IMR-90 (cell line): ENCODE data around the gene LRRC72. TPM values are rescaled to one million over a fixed set of nuclear protein-coding genes. Genes with fewer than 3 reads are reported as not detected.

Experiments
- ATAC-seq: fragments of 200-7000 bp; cut with Tn5 transposase; 2 replicates; pipeline ENCODE4 v1.9.1; 2020; ENCODE audit warnings: low read depth, mild to moderate bottlenecking, moderate library complexity
- BruUV-seq: library from RNA; stranded (reverse); fragments of 400-500 nt; replicated peaks from 2 replicates; lab custom pipeline; 2021; lab: Mats Ljungman, UMichigan
- CTCF ChIA-PET: fragments of 300-600 bp; formaldehyde crosslinking; extraction: SDS; loops from one replicate; lab custom pipeline; 2021; ENCODE audit warnings: antibody characterized with exemption; lab: Yijun Ruan, JAX
- POLR2A ChIA-PET: fragments of 300-600 bp; sonication (Branson Sonifier 250); formaldehyde crosslinking; loops from one replicate; lab custom pipeline; 2022; ENCODE audit warnings: antibody characterized with exemption; ENCODE audit not compliant: unreplicated experiment; lab: Charles Lee
- DNase-seq: peaks from one replicate; pipeline ENCODE4 v3.0.0; 2013
- H2AFZ ChIP-seq: replicated peaks from 2 replicates; pipeline ENCODE3; 2013; ENCODE audit warnings: low read length, mild to moderate bottlenecking; ENCODE audit not compliant: poor library complexity
- H2AK5ac ChIP-seq: 2 replicates; pipeline ENCODE4 v1.6.1; 2013; ENCODE audit warnings: low read depth, low read length, inconsistent platforms
- H2AK9ac ChIP-seq: replicated peaks from 2 replicates; pipeline ENCODE3; 2013; ENCODE audit warnings: mild to moderate bottlenecking, low read depth, low read length, moderate library complexity; ENCODE audit not compliant: poor library complexity
- H2BK120ac ChIP-seq: 2 replicates; pipeline ENCODE4 v1.6.1; 2013; ENCODE audit warnings: low read depth, low read length, inconsistent platforms
- H2BK15ac ChIP-seq: 3 replicates; pipeline ENCODE4 v1.6.1; 2013; ENCODE audit warnings: low read depth, low read length, inconsistent platforms
- H2BK20ac ChIP-seq: 2 replicates; pipeline ENCODE4 v1.6.1; 2013; ENCODE audit warnings: low read depth, mild to moderate bottlenecking, inconsistent platforms, low read length, moderate library complexity
- H2BK5ac ChIP-seq: 2 replicates; pipeline ENCODE4 v1.6.1; 2013; ENCODE audit warnings: mild to moderate bottlenecking, low read depth, low read length, inconsistent platforms; ENCODE audit not compliant: poor library complexity, severe bottlenecking
- H3K14ac ChIP-seq: replicated peaks from 2 replicates; pipeline ENCODE4 v1.6.1; 2013; ENCODE audit warnings: low read depth, low read length, inconsistent platforms
- H3K18ac ChIP-seq: 2 replicates; pipeline ENCODE4 v1.6.1; 2013; ENCODE audit warnings: low read depth, low read length, control low read depth
- H3K23ac ChIP-seq: 2 replicates; pipeline ENCODE4 v1.6.1; 2013; ENCODE audit warnings: low read depth, low read length, inconsistent platforms
- H3K27ac ChIP-seq: 2 replicates; pipeline ENCODE4 v1.5.1; 2013; ENCODE audit warnings: mild to moderate bottlenecking, control low read depth, low read length; ENCODE audit not compliant: insufficient read depth
- H3K27me3 ChIP-seq: 2 replicates; pipeline ENCODE4 v1.6.1; 2013; ENCODE audit warnings: low read length; ENCODE audit not compliant: control insufficient read depth, insufficient read depth
- H3K36me3 ChIP-seq: 2 replicates; pipeline ENCODE4 v1.6.1; 2013; ENCODE audit warnings: low read length, mixed read lengths; ENCODE audit not compliant: control insufficient read depth, insufficient read depth
- H3K4ac ChIP-seq: 2 replicates; pipeline ENCODE4 v1.6.1; 2013; ENCODE audit warnings: low read depth, low read length, inconsistent platforms
- H3K4me1 ChIP-seq: 2 replicates; pipeline ENCODE4 v1.6.1; 2013; ENCODE audit warnings: low read length, mixed read lengths; ENCODE audit not compliant: control insufficient read depth, insufficient read depth
- H3K4me2 ChIP-seq: 2 replicates; pipeline ENCODE4 v1.6.1; 2013; ENCODE audit warnings: low read depth, mild to moderate bottlenecking, control low read depth, low read length, moderate library complexity
- H3K4me3 ChIP-seq: 2 replicates; pipeline ENCODE4 v1.5.1; 2013; ENCODE audit warnings: low read depth, mild to moderate bottlenecking, control low read depth, low read length, moderate library complexity; ENCODE audit not compliant: insufficient read depth
- H3K56ac ChIP-seq: 2 replicates; pipeline ENCODE4 v1.6.1; 2013; ENCODE audit warnings: low read length, inconsistent platforms; ENCODE audit not compliant: insufficient read depth; ENCODE audit errors: extremely low read depth
- H3K79me1 ChIP-seq, 2 experiments: 2 replicates each; pipeline ENCODE4 v1.6.1; 2013; ENCODE audit warnings: low read length in 2 of 2, inconsistent platforms in 1 of 2, low read depth in 1 of 2
- H3K9ac ChIP-seq: 2 replicates; pipeline ENCODE4 v1.6.1; 2013; ENCODE audit warnings: low read depth, low read length, control low read depth
- H3K9me1 ChIP-seq: 2 replicates; pipeline ENCODE4 v1.6.1; 2013; ENCODE audit warnings: low read length, inconsistent platforms; ENCODE audit not compliant: insufficient read depth
- H3K9me3 ChIP-seq: 2 replicates; pipeline ENCODE4 v1.6.1; 2013; ENCODE audit warnings: low read length; ENCODE audit not compliant: control insufficient read depth, insufficient read depth
- H4K20me1 ChIP-seq: 2 replicates; pipeline ENCODE4 v1.6.1; 2013; ENCODE audit warnings: low read length, inconsistent platforms; ENCODE audit not compliant: insufficient read depth
- H4K5ac ChIP-seq: 2 replicates; pipeline ENCODE4 v1.6.1; 2013; ENCODE audit warnings: mild to moderate bottlenecking, low read depth, low read length, control low read depth
- H4K8ac ChIP-seq, 2 experiments: 2 replicates each; pipeline ENCODE4 v1.6.1; 2013; ENCODE audit warnings: low read depth in 2 of 2, low read length in 2 of 2, control low read depth in 1 of 2, inconsistent platforms in 1 of 2
- H4K91ac ChIP-seq: 2 replicates; pipeline ENCODE4 v1.6.1; 2013; ENCODE audit warnings: low read depth, low read length, inconsistent platforms; ENCODE audit not compliant: insufficient read depth
- BHLHE40 ChIP-seq: fragments of 150-350 bp; IDR thresholded peaks from 2 replicates; pipeline ENCODE4 v1.6.1; 2016; ENCODE audit warnings: mild to moderate bottlenecking, low read depth, low read length
- CEBPB ChIP-seq: IDR thresholded peaks from 2 replicates; pipeline ENCODE4 v1.6.1; 2012; ENCODE audit warnings: low read depth, low read length, improper control_type of control experiment
- CHD1 ChIP-seq: IDR thresholded peaks from 2 replicates; pipeline ENCODE4 v1.6.1; 2012; ENCODE audit warnings: low read depth, low read length, improper control_type of control experiment
- FOS ChIP-seq: fragments of 150-350 bp; IDR thresholded peaks from 2 replicates; pipeline ENCODE4 v1.6.1; 2016; ENCODE audit warnings: low read depth, low read length
- MAFK ChIP-seq: IDR thresholded peaks from 2 replicates; pipeline ENCODE4 v1.6.1; 2012; ENCODE audit warnings: low read depth, low read length, improper control_type of control experiment
- MAZ ChIP-seq: IDR thresholded peaks from 2 replicates; pipeline ENCODE4 v1.6.1; 2012; ENCODE audit warnings: low read depth, mild to moderate bottlenecking, low read length, improper control_type of control experiment, moderate library complexity, borderline replicate concordance
- MXI1 ChIP-seq: IDR thresholded peaks from 2 replicates; pipeline ENCODE4 v1.6.1; 2012; ENCODE audit warnings: low read depth, mild to moderate bottlenecking, low read length, moderate library complexity, borderline replicate concordance
- NFE2L2 ChIP-seq: fragments of 150-350 bp; IDR thresholded peaks from 2 replicates; pipeline ENCODE4 v1.6.1; 2016; ENCODE audit warnings: low read depth, mild to moderate bottlenecking, low read length
- POLR2A ChIP-seq: IDR thresholded peaks from 2 replicates; pipeline ENCODE4 v1.6.1; 2012; ENCODE audit warnings: mild to moderate bottlenecking, low read depth, low read length
- RAD21 ChIP-seq: IDR thresholded peaks from 2 replicates; pipeline ENCODE4 v1.6.1; 2012; ENCODE audit warnings: low read length, improper control_type of control experiment
- RCOR1 ChIP-seq: IDR thresholded peaks from 2 replicates; pipeline ENCODE4 v1.6.1; 2012; ENCODE audit warnings: mild to moderate bottlenecking, low read length, improper control_type of control experiment; ENCODE audit not compliant: insufficient replicate concordance
- RFX5 ChIP-seq: IDR thresholded peaks from 2 replicates; pipeline ENCODE4 v1.8.0; 2012; ENCODE audit warnings: low read depth, mild to moderate bottlenecking, low read length, moderate library complexity
- SMC3 ChIP-seq: fragments of 150-350 bp; IDR thresholded peaks from 2 replicates; pipeline ENCODE4 v1.6.1; 2016; ENCODE audit warnings: low read depth, mild to moderate bottlenecking, antibody characterized with exemption, low read length, moderate library complexity
- WGBS, 2 experiments: methylation state at CpG; one replicate each; pipeline versions ENCODE4 v1.1.5 to v1.1.7; 2013; ENCODE audit warnings: missing lambda C conversion rate in 2 of 2; ENCODE audit not compliant: insufficient read length in 1 of 2; ENCODE audit errors: extremely low coverage in 2 of 2; 5-methylcytosine and 5-hydroxymethylcytosine counted together
- dilution Hi-C: fragments of 300-500 bp; cut with HindIII; formaldehyde crosslinking; loops from one replicate; pipeline ENCODE4 v1.14.3; 2018; ENCODE audit warnings: low sequenced_read_pairs; ENCODE audit not compliant: unreplicated experiment
- in situ Hi-C: fragments of 300-500 bp; cut with MboI; formaldehyde crosslinking; loops from 3 replicates; pipeline ENCODE4 v1.14.3; 2019; ENCODE audit warnings: low sequenced_read_pairs, inconsistent platforms, mixed read lengths
- intact Hi-C: fragments of 100-400 bp; cut with micrococcal nuclease; formaldehyde crosslinking; loops from 2 replicates; pipeline ENCODE4 v1.10.0; 2022
- polyA plus RNA-seq, 3 experiments: library from polyadenylated mRNA; depleted of rRNA; stranded (reverse); fragments of >200 nt; gene quantifications; 2 replicates each; pipeline ENCODE4 v1.2.3, GENCODE V29; 2012; ENCODE audit warnings: low replicate concordance in 1 of 3
- total RNA-seq: library from RNA; depleted of rRNA; stranded (reverse); fragments of >200 nt; gene quantifications from 2 replicates; pipeline ENCODE4 v1.2.3, GENCODE V29; 2012
- TF ChIP-seq, protein P1 (sequence below): fragments of 150-350 bp; IDR thresholded peaks from 2 replicates; pipeline ENCODE4 v1.6.1; 2017; ENCODE audit warnings: mild to moderate bottlenecking, antibody characterized with exemption, low read length, low read depth
- TF ChIP-seq, protein P2 (sequence below): fragments of 150-350 bp; IDR thresholded peaks from 2 replicates; pipeline ENCODE4 v1.6.1; 2016; ENCODE audit warnings: low read depth, mild to moderate bottlenecking, low read length, moderate library complexity, borderline replicate concordance
- TF ChIP-seq, protein P3 (sequence below): conservative IDR thresholded peaks from 2 replicates; pipeline ENCODE4 v1.5.1; 2012; ENCODE audit warnings: mild to moderate bottlenecking, low read depth, low read length, improper control_type of control experiment

Gene LRRC72
- total and polyA plus RNA-seq, 2 of the 4 experiments (the other 2 are of a cell fraction): not detected

DNA sequence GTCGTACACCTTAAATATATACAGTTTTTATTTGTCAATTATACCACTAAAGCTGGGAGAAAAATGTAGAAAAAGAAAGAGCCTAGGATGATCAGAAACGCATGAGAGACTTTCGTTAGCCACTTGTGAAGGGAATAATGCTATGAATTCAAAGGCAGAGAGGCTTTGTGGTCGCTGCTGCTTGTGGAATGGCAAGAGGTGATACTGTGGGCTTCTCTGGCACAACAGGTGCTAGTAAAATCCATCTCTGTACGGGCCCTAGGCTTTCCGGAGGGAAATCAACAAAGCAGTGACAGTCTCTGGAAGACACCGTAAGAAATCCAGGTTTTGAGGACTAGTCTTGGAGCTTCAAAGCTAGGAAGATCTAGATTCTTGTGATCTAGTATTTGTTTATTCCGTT is 52.6 kb downstream of the LRRC72 start:
- Histone ChIP-seq H2AK5ac (no peak overlapping the region), H3K27me3 (no peaks in the 10 kb centered on the region; the same call in 1 of the 2 replicates), H3K4me1 (no peaks in the 10 kb centered on the region), H2BK20ac (no peak overlapping the region), H3K36me3 (no peaks in the 10 kb centered on the region), H3K4me3 (no peak overlapping the region), H2BK15ac (no peak overlapping the region), H3K18ac (no peak overlapping the region), H2AFZ (no peak overlapping the region), H4K5ac (no peak overlapping the region), H3K56ac (no peak overlapping the region), H3K27ac (no peak overlapping the region), H2AK9ac (no peak overlapping the region), H3K79me1 (no peaks in the 10 kb centered on the region), H4K8ac (no peak overlapping the region), H4K91ac (no peak overlapping the region), H3K23ac (no peak overlapping the region), H3K4me2 (no peak overlapping the region), H2BK120ac (no peak overlapping the region), H2BK5ac (no peak overlapping the region), H3K9me3 (no peaks in the 10 kb centered on the region), H3K14ac (no peak overlapping the region), H3K4ac (no peak overlapping the region), H3K9ac (no peak overlapping the region), H3K9me1 (no peaks in the 10 kb centered on the region), H4K20me1 (no peaks in the 10 kb centered on the region)
- dilution Hi-C loops: no loop called here
- CTCF ChIA-PET: no interaction called here
- no TSS peak for BruUV-seq
- TF ChIP-seq NFE2L2 (no peak), RFX5 (no peak), SMC3 (no peak), BHLHE40 (no peak), MXI1 (no peak), MAFK (no peak), CEBPB (no peak), FOS (no peak), RAD21 (no peak), RCOR1 (no peak), MAZ (no peak), POLR2A (no peak), CHD1 (no peak)
- TF ChIP-seq, protein P1, sequence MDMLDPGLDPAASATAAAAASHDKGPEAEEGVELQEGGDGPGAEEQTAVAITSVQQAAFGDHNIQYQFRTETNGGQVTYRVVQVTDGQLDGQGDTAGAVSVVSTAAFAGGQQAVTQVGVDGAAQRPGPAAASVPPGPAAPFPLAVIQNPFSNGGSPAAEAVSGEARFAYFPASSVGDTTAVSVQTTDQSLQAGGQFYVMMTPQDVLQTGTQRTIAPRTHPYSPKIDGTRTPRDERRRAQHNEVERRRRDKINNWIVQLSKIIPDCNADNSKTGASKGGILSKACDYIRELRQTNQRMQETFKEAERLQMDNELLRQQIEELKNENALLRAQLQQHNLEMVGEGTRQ: no peak
- TF ChIP-seq, protein P2, sequence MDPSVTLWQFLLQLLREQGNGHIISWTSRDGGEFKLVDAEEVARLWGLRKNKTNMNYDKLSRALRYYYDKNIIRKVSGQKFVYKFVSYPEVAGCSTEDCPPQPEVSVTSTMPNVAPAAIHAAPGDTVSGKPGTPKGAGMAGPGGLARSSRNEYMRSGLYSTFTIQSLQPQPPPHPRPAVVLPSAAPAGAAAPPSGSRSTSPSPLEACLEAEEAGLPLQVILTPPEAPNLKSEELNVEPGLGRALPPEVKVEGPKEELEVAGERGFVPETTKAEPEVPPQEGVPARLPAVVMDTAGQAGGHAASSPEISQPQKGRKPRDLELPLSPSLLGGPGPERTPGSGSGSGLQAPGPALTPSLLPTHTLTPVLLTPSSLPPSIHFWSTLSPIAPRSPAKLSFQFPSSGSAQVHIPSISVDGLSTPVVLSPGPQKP: no peak
- TF ChIP-seq, protein P3, sequence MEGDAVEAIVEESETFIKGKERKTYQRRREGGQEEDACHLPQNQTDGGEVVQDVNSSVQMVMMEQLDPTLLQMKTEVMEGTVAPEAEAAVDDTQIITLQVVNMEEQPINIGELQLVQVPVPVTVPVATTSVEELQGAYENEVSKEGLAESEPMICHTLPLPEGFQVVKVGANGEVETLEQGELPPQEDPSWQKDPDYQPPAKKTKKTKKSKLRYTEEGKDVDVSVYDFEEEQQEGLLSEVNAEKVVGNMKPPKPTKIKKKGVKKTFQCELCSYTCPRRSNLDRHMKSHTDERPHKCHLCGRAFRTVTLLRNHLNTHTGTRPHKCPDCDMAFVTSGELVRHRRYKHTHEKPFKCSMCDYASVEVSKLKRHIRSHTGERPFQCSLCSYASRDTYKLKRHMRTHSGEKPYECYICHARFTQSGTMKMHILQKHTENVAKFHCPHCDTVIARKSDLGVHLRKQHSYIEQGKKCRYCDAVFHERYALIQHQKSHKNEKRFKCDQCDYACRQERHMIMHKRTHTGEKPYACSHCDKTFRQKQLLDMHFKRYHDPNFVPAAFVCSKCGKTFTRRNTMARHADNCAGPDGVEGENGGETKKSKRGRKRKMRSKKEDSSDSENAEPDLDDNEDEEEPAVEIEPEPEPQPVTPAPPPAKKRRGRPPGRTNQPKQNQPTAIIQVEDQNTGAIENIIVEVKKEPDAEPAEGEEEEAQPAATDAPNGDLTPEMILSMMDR: no peak
- intact Hi-C loops: no loop called here
- in situ Hi-C loops: no loop called here
- ATAC-seq (no peak), DNase-seq (no peak)
- POLR2A ChIA-PET: no interaction called here
- 43% methylated on average over 2 of the region's 8 CpGs; no CpG with 5 or more reads in 1 of the 2 experiments for WGBS, 2 experiments
